Measurements from ENCODE around the gene RRP9. TPM values are rescaled to one million over a fixed set of nuclear protein-coding genes. Genes with fewer than 3 reads are reported as not detected.

The RRP9 gene
- total RNA-seq, 4 donors from 2014 or later, result 14.9 to 32.9 (median 21.3) TPM

Small RNAs within 50 kb of the gene (small RNA-seq; reads per million reads assigned to genes)
- gene AC115284.1, result not detected

Other genes with a start within 250 kb of the RRP9 start
- gene GRM2, start 234.8 kb downstream of the RRP9 start, total RNA-seq, result 1 to 10 TPM in 2 of 4 donors, under 1 TPM in 2; 0.59 to 2.6 (median 0.91) TPM
- gene IQCF6, start 162.7 kb downstream of the RRP9 start, total RNA-seq, result not detected
- not detected for gene IQCF2, start 80.3 kb downstream of the RRP9 start, total RNA-seq
- not detected for gene IQCF5, start 66.3 kb downstream of the RRP9 start, total RNA-seq
- gene IQCF1, start 38.6 kb downstream of the RRP9 start, total RNA-seq, result not detected
- gene PARP3, start 459 bp upstream of the RRP9 start, total RNA-seq, result 10 to 100 TPM; 19.9 to 55.9 (median 40.6) TPM
- gene GPR62, start 13.5 kb upstream of the RRP9 start, total RNA-seq, result 1 to 10 TPM in 1 of 4 donors, under 1 TPM in 1, not detected in 2; 0.87 to 1.0 TPM
- 1,000 to 10,000 TPM in 2 of 4 donors, 100 to 1,000 TPM in 2; 838 to 1,216 (median 1,000) TPM for gene PCBP4, start 25.6 kb upstream of the RRP9 start, total RNA-seq
- gene ABHD14B, start 32.1 kb upstream of the RRP9 start, total RNA-seq, result 10 to 100 TPM; 37.5 to 61.4 (median 50.0) TPM
- 10 to 100 TPM; 20.1 to 52.7 (median 22.6) TPM for gene ABHD14A, start 33.2 kb upstream of the RRP9 start, total RNA-seq
- 10 to 100 TPM; 32.2 to 61.0 (median 45.6) TPM for gene ACY1, start 41.6 kb upstream of the RRP9 start, total RNA-seq
- gene RPL29, start 54.0 kb upstream of the RRP9 start, total RNA-seq, result 1,000 to 10,000 TPM in 3 of 4 donors, 100 to 1,000 TPM in 1; 809 to 1,472 (median 1,336) TPM
- gene DUSP7, start 114.7 kb upstream of the RRP9 start, total RNA-seq, result 10 to 100 TPM in 3 of 4 donors, 1 to 10 TPM in 1; 8.1 to 15.0 (median 11.5) TPM
- gene POC1A, start 212.5 kb upstream of the RRP9 start, total RNA-seq, result 1 to 10 TPM in 3 of 4 donors, under 1 TPM in 1; 0.84 to 3.1 (median 2.4) TPM